AG09309 (cell line): ENCODE measurements around the gene MLN.

Experiments used
- DNase-seq: peaks from one replicate; pipeline ENCODE4 v3.0.0-alpha.2; 2010; ENCODE audit warnings: low read depth
- H3K4me3 ChIP-seq: 2 replicates; pipeline ENCODE4 v1.5.1; 2011; ENCODE audit warnings: mild to moderate bottlenecking, low read depth, low read length, moderate library complexity; ENCODE audit not compliant: control insufficient read depth
- CTCF ChIP-seq: IDR thresholded peaks from 2 replicates; pipeline ENCODE4 v1.5.1; 2011; ENCODE audit warnings: mild to moderate bottlenecking, low read depth, low read length, inconsistent platforms; ENCODE audit not compliant: insufficient read depth, control insufficient read depth; ENCODE audit errors: missing control alignments

Gene MLN

GRCh38 chr6:33807606-33808005 lies 3.8 kb upstream of the MLN start:
- no peak for TF ChIP-seq CTCF
- no peak overlapping the region for H3K4me3 ChIP-seq
- DNase-seq: no peak

DNA sequence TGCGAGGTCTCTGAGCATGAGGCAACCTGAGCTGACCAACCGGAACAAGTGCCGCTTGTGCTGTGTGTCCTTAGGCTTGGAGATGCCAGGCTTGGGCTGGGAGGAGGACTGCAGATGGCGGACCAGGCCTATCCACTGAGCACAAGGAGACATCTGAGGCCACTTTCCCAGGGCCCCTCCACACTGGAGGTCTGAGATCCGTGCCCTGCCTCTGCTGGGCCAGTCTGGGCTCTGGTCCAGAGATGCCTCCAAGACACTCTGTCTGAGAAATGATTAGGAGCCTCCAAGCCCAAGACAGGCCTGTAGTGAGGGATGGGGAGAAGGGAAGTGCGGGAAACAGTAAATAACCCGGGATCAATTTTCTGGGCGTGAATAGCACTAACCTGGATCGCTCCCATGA lies 3.0 kb upstream of the MLN start:
- H3K4me3 ChIP-seq: no peak overlapping the region
- no peak for DNase-seq
- TF ChIP-seq CTCF: no peak

GRCh38 chr6:33802186-33802958 lies 1.4 kb downstream of the MLN start:
- no peak overlapping the region for H3K4me3 ChIP-seq
- no peak for DNase-seq
- TF ChIP-seq CTCF: no peak

DNA sequence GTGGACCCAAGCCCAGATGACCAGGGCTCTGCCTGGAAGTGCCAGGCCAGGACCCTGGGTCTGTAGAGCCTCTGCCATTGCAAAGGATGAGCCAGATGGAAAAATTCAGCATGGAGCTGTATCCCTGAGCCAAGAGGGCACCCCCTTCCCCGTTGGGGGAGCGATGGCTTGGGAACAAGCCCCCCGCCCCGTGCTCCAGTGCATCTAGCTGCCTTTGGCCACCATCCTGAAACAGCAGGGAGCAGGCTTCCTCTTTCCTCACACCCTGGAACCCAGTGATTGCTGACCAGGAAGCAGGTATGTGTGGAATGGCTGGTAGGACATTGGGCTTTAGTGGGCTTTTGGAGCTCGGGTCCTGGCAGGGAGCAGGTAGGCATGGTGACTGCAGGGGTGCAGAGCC lies 2.2 kb downstream of the MLN start:
- H3K4me3 ChIP-seq: no peak overlapping the region
- no peak for DNase-seq
- TF ChIP-seq CTCF: no peak

GRCh38 chr6:33800248-33800969 lies 3.4 kb downstream of the MLN start:
- DNase-seq: no peak
- no peak for TF ChIP-seq CTCF
- no peak overlapping the region for H3K4me3 ChIP-seq

GRCh38 chr6:33799454-33800113 lies 4.2 kb downstream of the MLN start:
- no peak for TF ChIP-seq CTCF
- H3K4me3 ChIP-seq: no peak overlapping the region
- no peak for DNase-seq
